HG03025 (cell line): ENCODE data around the gene BNIP2.
A peak's percentile ranks its signal among the peaks of the same experiment; 100 is the strongest.
"Not testable (repeated sequence)": the region's sequence is repeated elsewhere in the genome, so short reads cannot be mapped to it uniquely, and the experiment has no call there.

ENCODE experiments used
- ATAC-seq: cut with Tn5 transposase; IDR thresholded peaks from one replicate; pipeline ENCODE4 v1.9.1; 2021; ENCODE audit warnings: mild to moderate bottlenecking, moderate library complexity; ENCODE audit not compliant: unreplicated experiment, low FRiP score

The BNIP2 gene, protein sequence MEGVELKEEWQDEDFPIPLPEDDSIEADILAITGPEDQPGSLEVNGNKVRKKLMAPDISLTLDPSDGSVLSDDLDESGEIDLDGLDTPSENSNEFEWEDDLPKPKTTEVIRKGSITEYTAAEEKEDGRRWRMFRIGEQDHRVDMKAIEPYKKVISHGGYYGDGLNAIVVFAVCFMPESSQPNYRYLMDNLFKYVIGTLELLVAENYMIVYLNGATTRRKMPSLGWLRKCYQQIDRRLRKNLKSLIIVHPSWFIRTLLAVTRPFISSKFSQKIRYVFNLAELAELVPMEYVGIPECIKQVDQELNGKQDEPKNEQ

GRCh38 chr15:59688782-59689625, at the start of gene BNIP2:
TSS of gene BNIP2 (minus strand) at chr15:59689320. CDS start at chr15:59682457, 6,863 bp downstream.
- ATAC-seq: peak; percentile 79

- ATAC-seq: no peak
Measured at GRCh38 chr15:59738676-59739075, 49.6 kb upstream of the BNIP2 start.

DNA sequence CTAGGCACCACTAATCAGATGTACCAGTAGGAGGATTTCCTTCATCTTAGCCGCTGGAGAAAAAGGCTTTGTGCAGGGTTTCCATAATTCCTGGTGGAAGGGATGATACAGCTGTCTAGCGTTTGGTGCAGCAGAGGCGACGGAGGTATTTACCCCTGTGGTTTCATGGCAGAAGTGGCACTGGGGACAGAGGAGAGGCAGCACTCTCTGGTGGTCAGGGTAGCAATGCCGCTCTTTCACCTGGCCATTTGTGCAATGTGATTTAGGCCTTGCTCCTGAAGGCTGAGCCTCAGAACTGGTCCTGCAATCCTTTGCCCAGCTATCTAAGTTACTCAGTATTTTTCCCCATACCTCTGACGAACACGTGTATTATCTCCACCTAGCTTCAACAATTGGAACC, 47.1 kb upstream of the BNIP2 start:
- no peak for ATAC-seq

DNA sequence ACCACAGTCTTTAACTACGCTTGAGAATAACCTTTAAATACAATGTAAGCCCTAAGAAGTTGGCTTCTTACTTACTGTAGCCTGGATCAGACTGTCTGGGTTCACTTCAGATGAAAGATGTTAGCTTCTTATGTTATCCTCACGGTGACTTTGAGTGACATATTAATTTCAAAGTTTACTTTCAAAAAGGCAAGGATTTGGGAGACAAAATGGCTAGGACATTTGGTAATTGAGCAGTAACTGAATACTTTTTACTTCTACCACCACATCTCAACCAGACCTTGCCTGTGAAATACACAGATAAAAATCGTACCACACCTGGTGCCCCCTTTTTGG, 36.0 kb upstream of the BNIP2 start:
- ATAC-seq: no peak

- no peak for ATAC-seq
Measured at GRCh38 chr15:59723687-59724346, 34.7 kb upstream of the BNIP2 start.

DNA sequence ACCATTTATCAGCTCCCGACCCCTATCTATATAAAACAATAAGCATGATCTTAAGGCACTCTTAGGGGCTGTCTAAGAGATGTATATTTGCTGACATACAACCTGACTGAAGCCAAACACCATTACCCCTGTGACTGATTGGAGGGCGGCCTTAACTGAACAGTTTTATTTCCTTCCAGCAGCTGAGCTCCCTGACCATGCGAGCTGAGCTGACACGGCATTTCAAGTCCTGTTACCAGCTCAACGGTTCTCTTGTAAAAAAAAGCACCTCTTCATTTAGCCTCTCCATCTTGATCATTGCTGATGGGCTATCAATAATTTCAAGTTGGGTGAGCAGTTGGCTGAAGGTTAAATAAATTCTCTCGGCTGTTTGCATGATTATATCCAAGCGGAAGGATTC, 33.4 kb upstream of the BNIP2 start:
- ATAC-seq: no peak

- ATAC-seq: no peak
Measured at GRCh38 chr15:59722037-59722436, 32.9 kb upstream of the BNIP2 start.

- no peak for ATAC-seq
Measured at GRCh38 chr15:59721411-59721810, 32.3 kb upstream of the BNIP2 start.

GRCh38 chr15:59713177-59713576, 24.1 kb upstream of the BNIP2 start:
- no peak for ATAC-seq

- ATAC-seq: no peak
Measured at GRCh38 chr15:59711451-59712243, 22.5 kb upstream of the BNIP2 start.

- ATAC-seq: no peak
Measured at GRCh38 chr15:59707619-59708018, 18.5 kb upstream of the BNIP2 start.

GRCh38 chr15:59703979-59704796, 15.1 kb upstream of the BNIP2 start:
- no peak for ATAC-seq

DNA sequence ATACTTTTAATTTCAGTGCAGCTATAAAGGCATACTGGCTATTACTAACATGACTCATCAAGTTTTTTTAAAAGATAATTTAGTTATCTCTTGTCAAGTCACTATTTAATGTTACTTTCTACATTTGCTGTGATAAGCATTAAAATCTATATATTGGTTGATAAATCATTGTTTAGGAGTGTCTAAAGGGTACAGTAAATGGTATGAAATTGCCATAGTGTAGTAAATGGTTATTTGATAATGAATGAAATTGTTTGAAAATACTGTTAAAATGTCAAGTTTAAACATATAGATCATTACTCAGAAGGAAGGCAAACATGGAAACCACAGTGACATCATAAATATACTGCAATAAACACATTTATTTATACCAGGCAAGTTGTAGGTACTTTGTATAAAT, 13.2 kb upstream of the BNIP2 start:
- ATAC-seq: no peak

- ATAC-seq: no peak
Measured at GRCh38 chr15:59701880-59702279, 12.8 kb upstream of the BNIP2 start.

GRCh38 chr15:59699810-59700431, 10.8 kb upstream of the BNIP2 start:
- no peak for ATAC-seq

DNA sequence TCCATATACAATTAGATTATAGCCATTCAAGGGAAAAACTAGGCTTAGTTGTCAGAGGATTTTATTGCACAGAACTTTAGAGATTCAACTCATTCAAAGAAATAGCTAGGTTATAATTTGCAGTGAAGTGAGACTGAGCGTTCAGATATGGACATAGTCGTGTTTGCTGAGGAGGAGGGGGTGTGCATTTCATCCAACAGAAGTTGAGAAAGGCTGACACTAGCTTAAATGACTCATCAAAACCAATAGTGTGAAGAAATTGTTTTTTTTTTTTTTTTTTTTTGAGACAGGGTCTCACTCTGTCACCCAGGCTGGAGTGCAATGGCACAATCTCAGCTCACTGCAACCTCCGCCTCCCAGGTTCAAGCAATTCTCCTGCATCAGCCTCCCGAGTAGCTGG, 8.9 kb upstream of the BNIP2 start:
- not testable (repeated sequence) for ATAC-seq

- ATAC-seq: no peak
Measured at GRCh38 chr15:59696332-59696731, 7.2 kb upstream of the BNIP2 start.

GRCh38 chr15:59694779-59695178, 5.7 kb upstream of the BNIP2 start:
- ATAC-seq: no peak

DNA sequence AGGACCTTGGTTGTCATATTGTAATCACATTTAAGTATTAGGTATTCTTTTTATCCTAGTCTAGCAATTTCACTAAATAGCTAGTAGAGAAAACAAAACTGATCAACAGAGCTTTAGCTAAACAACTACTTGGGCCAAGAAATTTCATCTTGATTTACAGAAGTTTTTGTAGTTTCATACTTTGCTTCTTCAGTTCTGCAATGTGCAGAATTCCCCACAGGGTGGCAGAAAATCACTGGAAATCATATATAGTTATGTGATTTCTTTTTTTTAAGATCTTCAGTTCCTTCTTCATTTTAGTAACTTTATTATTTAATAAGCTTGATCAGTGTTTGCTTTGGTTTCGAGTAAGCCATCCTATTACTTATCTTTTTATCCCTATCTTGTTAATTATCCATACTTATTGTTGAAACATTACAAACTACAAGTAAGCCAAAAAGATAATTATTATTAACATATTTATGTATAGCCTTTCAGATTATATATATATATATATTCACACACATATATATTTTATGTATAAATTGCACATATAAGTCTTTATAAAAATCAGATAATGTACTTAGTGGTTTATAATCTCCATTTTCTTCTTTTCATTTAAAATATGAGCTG, 2.2 kb upstream of the BNIP2 start:
- no peak for ATAC-seq
